GM12891 (cell line): ENCODE data around the gene NDUFV3.

Source experiments
- PAX5 ChIP-seq: IDR thresholded peaks from 2 replicates; pipeline ENCODE4 v1.6.1; 2011; ENCODE audit warnings: low read length, moderate library complexity, mild to moderate bottlenecking; ENCODE audit not compliant: insufficient read depth, severe bottlenecking
- POLR2A ChIP-seq: IDR thresholded peaks from 2 replicates; pipeline ENCODE4 v1.6.1; 2011; ENCODE audit warnings: low read depth, low read length, control low read depth
- POLR2AphosphoS5 ChIP-seq: IDR thresholded peaks from 2 replicates; pipeline ENCODE4 v1.6.1; 2011; ENCODE audit warnings: low read depth, low read length, control low read depth
- SPI1 ChIP-seq: IDR thresholded peaks from 2 replicates; pipeline ENCODE4 v1.6.1; 2011; ENCODE audit warnings: low read depth, low read length, control low read depth
- TAF1 ChIP-seq: IDR thresholded peaks from 2 replicates; pipeline ENCODE4 v1.6.1; 2011; ENCODE audit warnings: low read depth, low read length, control low read depth

- TF ChIP-seq POLR2AphosphoS5 (no peak), POLR2A (no peak), SPI1 (no peak), TAF1 (no peak), PAX5 (no peak)
Measured at GRCh38 chr21:42900446-42900845, 7.3 kb downstream of the NDUFV3 start.
